Astrocyte (in vitro differentiated cells and primary cell): ENCODE data around the gene PRR22. TPM values are rescaled to one million over a fixed set of nuclear protein-coding genes. Genes with fewer than 3 reads are reported as not detected.
"Not testable (repeated sequence)": the region's sequence is repeated elsewhere in the genome, so short reads cannot be mapped to it uniquely, and the experiment has no call there.

Experiments
- DNase-seq: peaks from one replicate; pipeline ENCODE4 v3.0.0-alpha.2; 2010; ENCODE audit warnings: low read depth
- FAIRE-seq: peaks from 2 replicates; lab custom pipeline; 2011; peaks lifted over from hg19 to GRCh38; lab: Jason Lieb, UNC
- H2AFZ ChIP-seq: 2 replicates; pipeline ENCODE4 v1.6.0; 2012; ENCODE audit warnings: low read depth, low read length, inconsistent platforms
- H3K27ac ChIP-seq: 2 replicates; pipeline ENCODE4 v1.5.1; 2011; ENCODE audit warnings: low read depth, low read length, inconsistent platforms
- H3K27me3 ChIP-seq: 2 replicates; pipeline ENCODE4 v1.6.0; 2011; ENCODE audit warnings: low read length, inconsistent platforms; ENCODE audit not compliant: insufficient read depth
- H3K36me3 ChIP-seq: 2 replicates; pipeline ENCODE4 v1.5.1; 2011; ENCODE audit warnings: low read length, inconsistent platforms; ENCODE audit not compliant: insufficient read depth
- H3K4me1 ChIP-seq: 2 replicates; pipeline ENCODE4 v1.5.1; 2011; ENCODE audit warnings: low read length, inconsistent platforms; ENCODE audit not compliant: insufficient read depth
- H3K4me2 ChIP-seq: 2 replicates; pipeline ENCODE4 v1.6.0; 2012; ENCODE audit warnings: low read length, inconsistent platforms
- H3K4me3 ChIP-seq: 2 replicates; pipeline ENCODE4 v1.5.1; 2011; ENCODE audit warnings: low read depth, mild to moderate bottlenecking, low read length, inconsistent platforms; ENCODE audit not compliant: insufficient read depth
- H3K79me2 ChIP-seq: 2 replicates; pipeline ENCODE4 v1.6.0; 2012; ENCODE audit warnings: mild to moderate bottlenecking, low read length, inconsistent platforms; ENCODE audit not compliant: insufficient read depth
- H3K9ac ChIP-seq: 2 replicates; pipeline ENCODE4 v1.6.0; 2012; ENCODE audit warnings: mild to moderate bottlenecking, low read length, inconsistent platforms
- H3K9me3 ChIP-seq: 2 replicates; pipeline ENCODE4 v1.5.1; 2012; ENCODE audit warnings: low read depth, mild to moderate bottlenecking, low read length, inconsistent platforms; ENCODE audit not compliant: insufficient read depth
- H4K20me1 ChIP-seq: 2 replicates; pipeline ENCODE4 v1.6.0; 2012; ENCODE audit warnings: low read length, inconsistent platforms; ENCODE audit not compliant: insufficient read depth
- H3K27ac Mint-ChIP-seq: one replicate; pipeline ENCODE4 v1.8.0; 2021; ENCODE audit warnings: mild to moderate bottlenecking, mixed read lengths; ENCODE audit not compliant: unreplicated experiment
- H3K27me3 Mint-ChIP-seq: one replicate; pipeline ENCODE4 v1.8.0; 2021; ENCODE audit warnings: low read depth, mixed read lengths; ENCODE audit not compliant: unreplicated experiment
- H3K36me3 Mint-ChIP-seq: one replicate; pipeline ENCODE4 v1.8.0; 2021; ENCODE audit warnings: low read depth, mixed read lengths; ENCODE audit not compliant: unreplicated experiment
- H3K4me1 Mint-ChIP-seq: one replicate; pipeline ENCODE4 v1.8.0; 2021; ENCODE audit warnings: low read depth, mixed read lengths; ENCODE audit not compliant: unreplicated experiment
- H3K4me3 Mint-ChIP-seq: one replicate; pipeline ENCODE4 v1.8.0; 2021; ENCODE audit warnings: mild to moderate bottlenecking, moderate library complexity, mixed read lengths; ENCODE audit not compliant: unreplicated experiment
- H3K9me3 Mint-ChIP-seq: one replicate; pipeline ENCODE4 v1.8.0; 2021; ENCODE audit warnings: mild to moderate bottlenecking, mixed read lengths; ENCODE audit not compliant: unreplicated experiment
- EZH2 ChIP-seq: IDR thresholded peaks from 2 replicates; pipeline ENCODE4 v1.6.1; 2012; ENCODE audit warnings: mild to moderate bottlenecking, low read length, inconsistent platforms; ENCODE audit not compliant: insufficient read depth
- total RNA-seq: library from RNA; stranded (reverse); gene quantifications from 2 replicates; pipeline ENCODE4 v1.2.1, GENCODE V29; 2021
- TF ChIP-seq, protein P1 (sequence below): IDR thresholded peaks from 2 replicates; pipeline ENCODE4 v1.5.1; 2011; ENCODE audit warnings: low read depth, mild to moderate bottlenecking, inconsistent platforms, low read length, moderate library complexity; ENCODE audit not compliant: insufficient read depth

PRR22 gene
- total RNA-seq, 1 donor from 2014 or later, result 2.4 TPM

DNA sequence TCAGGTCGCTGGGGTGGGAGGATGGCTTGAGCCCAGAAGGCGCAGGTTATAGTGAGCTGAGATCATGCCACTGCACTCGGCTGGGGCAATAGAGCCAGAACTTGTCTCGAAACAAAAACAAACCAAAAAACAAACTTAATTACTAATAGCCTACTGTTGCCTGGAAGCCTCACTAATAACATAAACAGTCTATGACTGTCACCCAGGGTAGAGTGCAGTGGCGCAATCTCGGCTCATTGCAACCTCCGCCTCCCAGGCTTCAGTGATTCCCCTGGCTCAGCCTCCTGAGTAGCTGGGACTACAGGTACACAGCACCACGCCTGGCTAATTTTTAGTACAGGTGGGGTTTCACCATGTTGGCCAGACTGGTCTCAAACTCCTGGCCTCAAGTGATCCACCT lies 46.1 kb downstream of the PRR22 start:
- DNase-seq (no peak), FAIRE-seq (no peak)
- H3K27ac ChIP-seq, result no peak overlapping the region
- no peaks in the 10 kb centered on the region for H3K27me3 ChIP-seq
- Mint-ChIP-seq H3K36me3 (no peaks in the 10 kb centered on the region), H3K27me3 (peaks cover 13% of the 10 kb centered on the region), H3K9me3 (peaks cover 3% of the 10 kb centered on the region), H3K27ac (no peak overlapping the region), H3K4me1 (no peaks in the 10 kb centered on the region), H3K4me3 (no peak overlapping the region)
- H2AFZ ChIP-seq, result no peak overlapping the region
- H3K9me3 ChIP-seq, result no peaks in the 10 kb centered on the region
- no peaks in the 10 kb centered on the region for H3K4me1 ChIP-seq
- H3K36me3 ChIP-seq, result no peaks in the 10 kb centered on the region
- H3K4me2 ChIP-seq, result no peak overlapping the region
- no peaks in the 10 kb centered on the region for H3K79me2 ChIP-seq
- H3K4me3 ChIP-seq, result no peak overlapping the region
- TF ChIP-seq, protein P1, sequence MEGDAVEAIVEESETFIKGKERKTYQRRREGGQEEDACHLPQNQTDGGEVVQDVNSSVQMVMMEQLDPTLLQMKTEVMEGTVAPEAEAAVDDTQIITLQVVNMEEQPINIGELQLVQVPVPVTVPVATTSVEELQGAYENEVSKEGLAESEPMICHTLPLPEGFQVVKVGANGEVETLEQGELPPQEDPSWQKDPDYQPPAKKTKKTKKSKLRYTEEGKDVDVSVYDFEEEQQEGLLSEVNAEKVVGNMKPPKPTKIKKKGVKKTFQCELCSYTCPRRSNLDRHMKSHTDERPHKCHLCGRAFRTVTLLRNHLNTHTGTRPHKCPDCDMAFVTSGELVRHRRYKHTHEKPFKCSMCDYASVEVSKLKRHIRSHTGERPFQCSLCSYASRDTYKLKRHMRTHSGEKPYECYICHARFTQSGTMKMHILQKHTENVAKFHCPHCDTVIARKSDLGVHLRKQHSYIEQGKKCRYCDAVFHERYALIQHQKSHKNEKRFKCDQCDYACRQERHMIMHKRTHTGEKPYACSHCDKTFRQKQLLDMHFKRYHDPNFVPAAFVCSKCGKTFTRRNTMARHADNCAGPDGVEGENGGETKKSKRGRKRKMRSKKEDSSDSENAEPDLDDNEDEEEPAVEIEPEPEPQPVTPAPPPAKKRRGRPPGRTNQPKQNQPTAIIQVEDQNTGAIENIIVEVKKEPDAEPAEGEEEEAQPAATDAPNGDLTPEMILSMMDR, result no peak
- TF ChIP-seq EZH2, result no peak
- H4K20me1 ChIP-seq, result no peaks in the 10 kb centered on the region
- no peak overlapping the region for H3K9ac ChIP-seq

DNA sequence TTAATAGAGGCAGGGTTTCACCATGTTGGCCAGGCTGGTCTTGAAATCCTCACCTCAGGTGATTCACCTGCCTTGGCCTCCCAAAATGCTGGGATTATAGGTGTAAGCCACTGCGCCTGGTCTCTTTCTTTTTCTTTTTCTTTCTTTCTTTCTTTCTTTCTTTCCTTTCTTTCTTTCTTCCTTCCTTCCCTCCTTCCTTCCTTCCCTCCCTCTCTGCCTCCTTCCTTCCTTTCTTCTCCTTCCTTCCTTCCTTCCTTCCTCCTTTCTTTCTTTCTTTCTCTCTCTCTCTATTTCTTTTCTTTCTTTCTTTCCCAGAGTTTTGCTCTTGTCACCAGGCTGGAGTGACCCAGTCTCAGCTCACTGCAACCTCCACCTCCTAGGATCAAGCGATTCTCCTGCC lies 51.4 kb downstream of the PRR22 start:
- not testable (repeated sequence) for H3K27ac ChIP-seq, H3K4me3 ChIP-seq, FAIRE-seq, H3K9me3 ChIP-seq, H3K79me2 ChIP-seq, H3K36me3 Mint-ChIP-seq, H3K27me3 ChIP-seq, H3K9ac ChIP-seq, H3K27ac Mint-ChIP-seq, H3K4me1 ChIP-seq, H3K36me3 ChIP-seq, H3K4me2 ChIP-seq, H4K20me1 ChIP-seq, H3K4me3 Mint-ChIP-seq, H3K9me3 Mint-ChIP-seq, H3K4me1 Mint-ChIP-seq, H2AFZ ChIP-seq, DNase-seq
- peaks cover 12% of the 10 kb centered on the region for H3K27me3 Mint-ChIP-seq

Other genes starting within 250 kb of the PRR22 start
- 0.38 and 1.4 TPM in 2 replicates for gene TINCR, start 216.8 kb downstream of the PRR22 start, total RNA-seq
- gene SAFB2, start 162.0 kb downstream of the PRR22 start, total RNA-seq, result 50.6 and 51.9 TPM in 2 replicates
- 60.4 and 65.1 TPM in 2 replicates for gene SAFB, start 161.7 kb downstream of the PRR22 start, total RNA-seq
- gene MICOS13, start 104.2 kb downstream of the PRR22 start, total RNA-seq, result 48.0 and 49.3 TPM in 2 replicates
- gene HSD11B1L, start 103.7 kb downstream of the PRR22 start, total RNA-seq, result 8.4 and 9.8 TPM in 2 replicates
- gene RPL36, start 94.5 kb downstream of the PRR22 start, total RNA-seq, result 894 and 943 TPM in 2 replicates
- 77.8 and 85.2 TPM in 2 replicates for gene LONP1, start 64.6 kb downstream of the PRR22 start, total RNA-seq
- not detected in 2 replicates for gene CATSPERD, start 64.1 kb downstream of the PRR22 start, total RNA-seq
- 18.4 and 19.7 TPM in 2 replicates for gene DUS3L, start 6.4 kb upstream of the PRR22 start, total RNA-seq
- gene NRTN, start 20.3 kb upstream of the PRR22 start, total RNA-seq, result 0.62 and 0.66 TPM in 2 replicates
- 0.09 TPM in 1 of 2 replicates, not detected in the other for gene FUT6, start 55.0 kb upstream of the PRR22 start, total RNA-seq
- 0.14 and 0.84 TPM in 2 replicates for gene FUT3, start 66.7 kb upstream of the PRR22 start, total RNA-seq
- 0.30 and 0.41 TPM in 2 replicates for gene FUT5, start 85.8 kb upstream of the PRR22 start, total RNA-seq
- gene NDUFA11, start 119.0 kb upstream of the PRR22 start, total RNA-seq, result 286 and 305 TPM in 2 replicates
- gene VMAC, start 120.1 kb upstream of the PRR22 start, total RNA-seq, result 3.9 and 4.2 TPM in 2 replicates
- gene CAPS, start 129.5 kb upstream of the PRR22 start, total RNA-seq, result 6.2 and 7.2 TPM in 2 replicates
- 61.3 and 70.5 TPM in 2 replicates for gene RANBP3, start 193.4 kb upstream of the PRR22 start, total RNA-seq